ENCODE results near the gene ATRNL1.

The ATRNL1 gene

DNA sequence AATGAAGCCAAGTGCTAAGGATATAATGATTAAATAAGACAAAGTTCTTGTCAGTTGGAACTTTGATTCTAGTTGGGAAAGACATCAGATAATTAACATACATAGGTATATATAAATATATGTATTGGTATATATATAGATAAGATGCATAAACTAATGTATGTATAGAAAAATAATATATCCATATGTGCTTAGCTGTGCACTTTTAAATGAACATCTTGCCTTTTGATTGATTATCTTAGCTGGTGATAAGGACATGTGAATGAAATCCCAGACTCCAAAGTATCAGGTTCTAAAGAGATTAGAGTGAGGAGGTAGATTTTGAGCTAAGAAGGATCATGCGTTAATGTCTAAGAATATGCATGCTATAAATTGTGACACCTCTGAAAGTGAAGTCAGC lies 822.3 kb downstream of the ATRNL1 start:
- no peak for DNase-seq

GRCh38 chr10:115918812-115919211 lies 825.6 kb downstream of the ATRNL1 start:
- no peak for DNase-seq

DNA sequence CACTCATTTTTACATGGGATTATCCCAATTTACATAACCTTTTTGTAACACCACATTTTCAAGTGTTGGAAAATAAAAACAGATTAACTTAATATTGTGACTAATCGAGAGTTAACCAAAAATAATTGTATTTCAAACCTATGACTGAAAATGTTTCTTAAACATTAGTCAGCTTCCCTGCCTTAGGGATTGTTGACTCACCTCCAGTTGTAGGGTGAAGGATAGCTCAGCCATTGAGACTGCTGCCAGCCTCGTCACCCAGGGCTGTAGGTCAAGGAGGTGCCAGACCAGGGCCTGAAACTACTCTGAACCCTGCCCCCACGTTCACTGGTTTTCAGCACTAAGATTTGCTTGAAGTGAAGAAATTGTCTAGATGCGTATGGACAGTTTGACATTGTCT lies 828.6 kb downstream of the ATRNL1 start:
- no peak for DNase-seq

- DNase-seq, result no peak
Observed at GRCh38 chr10:115931309-115931708, 838.1 kb downstream of the ATRNL1 start.

DNA sequence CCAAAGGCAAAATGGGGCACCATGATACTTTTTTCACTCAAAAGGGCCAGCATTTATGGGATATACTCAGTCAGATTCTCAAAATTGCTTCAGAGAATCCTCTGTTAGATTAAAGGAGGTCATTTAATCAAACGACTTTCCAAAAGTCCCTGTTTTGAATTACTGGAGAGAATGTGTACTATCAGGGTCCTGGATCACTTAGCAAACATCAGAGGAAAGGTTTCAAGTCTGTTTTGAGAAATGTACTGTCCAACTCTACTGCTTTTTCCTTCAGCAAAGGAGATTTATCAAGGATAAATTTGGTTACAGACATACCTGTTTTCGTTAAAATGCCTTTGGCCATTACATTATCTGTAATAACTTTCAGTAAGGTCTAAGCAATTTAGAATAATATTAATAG lies 838.9 kb downstream of the ATRNL1 start:
- DNase-seq, result no peak

DNA sequence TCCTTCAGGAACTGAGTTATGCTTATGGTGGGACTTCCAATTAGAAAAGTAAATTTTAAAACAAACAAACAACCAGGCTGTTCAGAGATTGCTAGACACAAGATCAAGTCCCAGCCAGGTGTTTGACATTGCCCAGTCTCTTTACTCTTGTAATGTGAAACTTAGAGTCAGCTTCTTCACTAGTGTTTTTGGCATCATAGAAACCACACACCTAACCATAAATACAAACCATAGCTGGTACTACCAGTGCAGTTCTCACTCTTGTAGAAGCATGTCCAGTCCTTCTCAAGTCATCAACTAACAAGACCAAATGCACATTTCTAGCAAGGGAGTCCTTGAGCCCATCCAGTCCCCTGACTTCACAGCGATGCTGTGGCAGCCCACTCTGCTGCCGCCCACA lies 839.9 kb downstream of the ATRNL1 start:
- DNase-seq, result no peak

- DNase-seq, result no peak
Observed at GRCh38 chr10:115935731-115936130, 842.6 kb downstream of the ATRNL1 start.

GRCh38 chr10:115936926-115937767 lies 844.0 kb downstream of the ATRNL1 start:
- DNase-seq, result no peak

- DNase-seq, result no peak
Observed at GRCh38 chr10:115937768-115938056, 844.5 kb downstream of the ATRNL1 start.

GRCh38 chr10:115939101-115939854 lies 846.1 kb downstream of the ATRNL1 start:
- no peak for DNase-seq

DNA sequence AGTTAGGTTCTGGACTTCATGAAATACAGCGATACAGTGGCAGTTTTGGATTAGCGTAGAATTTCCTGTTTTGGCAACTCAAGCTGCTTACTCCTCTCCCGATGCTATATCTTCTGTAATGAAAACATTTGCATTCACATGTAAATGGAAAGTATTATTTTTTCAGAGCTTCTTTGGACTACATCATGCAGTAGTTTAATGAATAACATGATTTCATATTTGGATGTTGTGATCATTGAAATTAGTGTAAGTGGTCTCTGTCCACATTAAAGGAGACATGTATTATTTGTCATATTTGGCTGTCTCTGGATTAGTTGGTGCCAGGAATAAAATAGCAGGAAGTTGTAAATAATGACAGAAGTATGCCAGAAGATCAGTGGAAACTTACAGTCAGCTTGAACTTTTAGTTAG lies 848.2 kb downstream of the ATRNL1 start:
- no peak for DNase-seq

- DNase-seq, result no peak
Observed at GRCh38 chr10:115942101-115942500, 848.9 kb downstream of the ATRNL1 start.

- no peak for DNase-seq
Observed at GRCh38 chr10:115944538-115944937, 851.4 kb downstream of the ATRNL1 start.

DNA sequence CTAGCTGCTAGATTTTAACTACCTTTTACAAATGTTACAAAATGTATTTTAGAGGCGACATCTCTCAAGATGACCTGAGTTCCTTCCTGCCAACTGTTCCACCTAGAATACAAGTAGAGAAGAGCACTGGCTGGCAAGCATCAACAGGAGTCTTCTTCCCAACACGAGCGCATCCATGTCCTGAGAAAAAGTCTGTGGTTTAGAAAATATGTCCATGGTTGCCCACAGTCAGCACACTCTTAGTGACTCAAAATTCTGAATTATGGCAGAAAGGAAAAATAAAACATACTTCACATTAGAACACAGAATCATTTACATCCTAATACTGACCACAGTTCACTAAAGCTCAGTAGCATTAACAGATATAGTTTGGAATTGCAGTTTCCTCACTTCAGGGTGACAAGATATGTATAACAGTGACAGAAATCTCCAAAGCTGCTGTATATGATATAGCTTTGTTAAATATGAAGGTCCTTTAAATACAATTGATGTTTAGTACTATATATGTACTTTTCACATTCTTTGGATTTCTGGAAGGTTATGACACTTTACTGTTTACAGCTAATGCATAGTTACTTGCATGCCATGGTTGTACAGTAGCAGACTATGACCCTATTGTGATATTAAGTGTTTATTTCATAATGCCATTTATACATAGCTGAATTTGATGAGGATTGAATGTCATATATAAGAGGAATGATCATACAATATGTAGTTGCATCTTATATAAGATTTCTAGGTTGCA lies 852.7 kb downstream of the ATRNL1 start:
- no peak for DNase-seq

- no peak for DNase-seq
Observed at GRCh38 chr10:115947104-115947503, 853.9 kb downstream of the ATRNL1 start.

DNA sequence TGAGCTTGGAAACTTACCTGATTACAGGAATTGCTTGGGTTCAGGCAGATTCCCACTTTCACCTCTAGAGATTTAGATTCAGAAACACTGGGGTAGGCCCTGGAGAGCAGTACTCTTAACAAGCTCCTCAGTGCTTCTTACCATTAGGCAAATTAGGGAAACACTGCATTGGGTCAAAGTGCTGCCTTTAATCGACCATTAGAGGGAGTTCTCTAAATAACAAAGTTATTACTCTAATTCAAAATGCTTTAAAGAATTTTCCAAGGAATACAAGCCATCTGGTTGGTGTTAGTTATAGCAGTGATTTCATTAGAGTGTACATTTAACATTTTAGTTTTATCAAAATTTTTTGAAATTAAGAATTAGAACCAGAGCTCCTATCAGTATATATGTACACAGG lies 855.3 kb downstream of the ATRNL1 start:
- DNase-seq, result no peak

- no peak for DNase-seq
Observed at GRCh38 chr10:115949282-115949844, 856.2 kb downstream of the ATRNL1 start.

GRCh38 chr10:115950320-115950719 lies 857.2 kb downstream of the ATRNL1 start:
- no peak for DNase-seq

GRCh38 chr10:115951242-115951641 lies 858.1 kb downstream of the ATRNL1 start:
- DNase-seq, result no peak

GRCh38 chr10:115953281-115953680 lies 860.1 kb downstream of the ATRNL1 start:
- no peak for DNase-seq

DNA sequence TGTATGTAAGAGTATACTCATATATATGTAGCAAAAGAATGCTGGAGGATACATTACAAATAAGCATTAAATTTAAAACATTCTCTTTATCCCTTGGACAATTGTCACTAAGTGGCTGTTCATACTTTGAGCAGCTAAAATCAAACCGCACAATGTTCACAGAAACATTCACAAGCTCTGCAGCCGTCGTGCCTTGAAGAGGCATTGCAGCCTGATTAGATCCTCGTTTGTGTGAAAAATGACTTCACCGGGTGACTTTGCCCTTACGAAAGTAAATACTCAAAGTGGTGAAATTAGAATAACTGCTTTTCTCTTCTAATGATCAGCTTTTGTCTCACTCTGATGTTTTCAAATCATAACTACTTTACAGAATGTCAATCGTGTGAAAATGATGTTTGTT lies 860.8 kb downstream of the ATRNL1 start:
- DNase-seq, result no peak

DNA sequence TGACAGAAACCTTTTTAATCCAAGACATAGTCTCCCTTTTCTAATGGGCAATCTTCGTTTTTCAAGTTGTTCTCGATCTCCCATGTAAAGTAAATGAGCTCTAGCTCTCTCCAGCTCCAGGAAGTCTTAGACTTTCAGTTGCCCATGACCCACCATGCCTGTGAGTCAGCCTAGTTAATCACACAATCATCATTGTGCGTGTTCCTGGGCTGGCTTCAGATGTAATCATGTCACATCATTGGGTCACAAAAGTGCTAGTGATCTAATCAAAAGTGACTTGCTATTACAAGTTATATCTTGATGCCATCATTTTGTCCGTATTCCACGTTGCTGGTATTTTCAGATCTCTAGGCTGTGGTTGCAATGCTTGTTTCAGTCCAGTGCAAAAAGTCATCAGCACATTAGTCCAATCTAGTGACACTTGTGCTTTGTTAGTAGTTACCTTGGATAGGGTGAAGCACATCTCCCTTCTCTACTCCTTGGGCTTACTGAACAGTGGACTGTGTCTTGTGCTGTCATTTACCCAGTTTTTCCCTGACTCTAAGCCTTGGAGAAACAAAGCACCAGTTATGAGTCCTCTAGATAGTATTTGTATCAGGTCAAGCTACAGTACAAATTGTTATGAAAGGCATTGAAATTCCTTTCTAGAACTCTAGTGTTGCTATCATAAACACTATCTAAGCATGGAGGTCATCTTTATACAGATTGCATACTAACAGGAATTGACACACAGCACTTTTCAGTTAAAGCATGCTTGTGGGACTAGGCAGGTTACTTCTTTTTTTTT lies 863.3 kb downstream of the ATRNL1 start:
- no peak for DNase-seq

DNA sequence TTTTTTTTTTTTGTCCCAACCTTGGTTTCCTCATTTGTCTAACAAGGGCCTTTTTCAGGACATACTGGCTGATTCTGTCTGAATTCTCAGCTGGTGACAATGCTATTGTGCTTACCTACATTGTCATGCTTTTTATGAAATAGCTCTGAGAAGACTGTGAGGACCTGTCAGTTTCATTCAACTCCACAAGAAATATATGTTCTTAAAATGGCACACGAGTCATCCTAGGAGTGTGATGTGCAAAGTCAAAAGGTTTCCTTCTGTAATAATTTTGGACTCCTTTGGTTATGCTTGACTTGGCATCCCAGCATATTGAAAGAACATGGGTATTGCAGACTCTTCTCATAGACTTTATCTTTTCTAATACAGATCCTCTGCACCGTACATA lies 863.8 kb downstream of the ATRNL1 start:
- DNase-seq, result no peak

Data from activated CD4-positive, alpha-beta T cell treated with anti-CD3 and anti-CD28 coated beads for 48 hours (primary cell).